HCT116 (cell line): ENCODE measurements around the gene CDK2AP2. TPM values are rescaled to one million over a fixed set of nuclear protein-coding genes. Genes with fewer than 3 reads are reported as not detected.

Source experiments
- ATAC-seq: fragments of 200-7000 bp; cut with Tn5 transposase; 2 replicates; pipeline ENCODE4 v1.9.1; 2020; ENCODE audit warnings: mild to moderate bottlenecking, moderate library complexity
- BruUV-seq: library from RNA; stranded (reverse); fragments of 400-500 nt; replicated peaks from 2 replicates; lab custom pipeline; 2021; lab: Mats Ljungman, UMichigan
- CTCF ChIA-PET: fragments of 300-600 bp; sonication (Branson Sonifier 250); formaldehyde crosslinking; loops from one replicate; lab custom pipeline; 2021; ENCODE audit warnings: antibody characterized with exemption; lab: Charles Lee
- POLR2A ChIA-PET: fragments of 300-600, 350-600 bp; sonication (Branson Sonifier 250); formaldehyde crosslinking; loops from one replicate; lab custom pipeline; 2021; ENCODE audit warnings: antibody characterized with exemption; lab: Charles Lee
- RAD21 ChIA-PET, 2 experiments: fragments of 300-600 bp; sonication (Branson Sonifier 250); formaldehyde crosslinking; loops; one replicate each; lab custom pipeline; 2023; ENCODE audit warnings: low total read pairs in 2 of 2; ENCODE audit not compliant: uncharacterized antibody in 2 of 2, unreplicated experiment in 2 of 2, low non-redundant PET in 1 of 2; lab: Charles Lee
- DNase-seq: peaks from one replicate; pipeline ENCODE4 v3.0.0-alpha.2; 2010; ENCODE audit warnings: low read depth, low spot score
- H2AFZ ChIP-seq: fragments of 200-600 bp; shearing (Covaris generic), sonication (generic); 2 replicates; pipeline ENCODE4 v1.6.1; 2017; ENCODE audit warnings: low read depth, mixed run types, mixed read lengths, antibody characterized with exemption, low read length; ENCODE audit not compliant: poor library complexity, severe bottlenecking
- H3K27ac ChIP-seq: 2 replicates; pipeline ENCODE4 v1.5.1; 2012; ENCODE audit warnings: low read depth, low read length
- H3K27me3 ChIP-seq: fragments of 200-600 bp; sonication (generic); 2 replicates; pipeline ENCODE4 v1.6.1; 2016; ENCODE audit warnings: mixed run types, low read length, mixed read lengths; ENCODE audit not compliant: insufficient read depth
- H3K36me3 ChIP-seq, 2 experiments: fragments of 200-500 bp in 1 of 2; fragments of 200-600 bp in 1 of 2; sonication (Bioruptor generic) in 1 of 2; sonication (generic) in 1 of 2; 2 replicates each; pipeline versions ENCODE4 v1.5.1 to v1.6.1; 2014 to 2016; ENCODE audit warnings: low read length in 2 of 2, inconsistent platforms in 1 of 2, mixed read lengths in 1 of 2, mixed run types in 1 of 2; ENCODE audit not compliant: insufficient read depth in 2 of 2, control insufficient read depth in 1 of 2
- H3K4me1 ChIP-seq, 2 experiments: fragments of 200-600 bp in 1 of 2; sonication (generic) in 1 of 2; 2 replicates each; pipeline versions ENCODE4 v1.5.1 to v1.6.1; 2012 to 2017; ENCODE audit warnings: low read length in 2 of 2, inconsistent platforms in 1 of 2, mild to moderate bottlenecking in 1 of 2, mixed read lengths in 1 of 2, mixed run types in 1 of 2, moderate library complexity in 1 of 2; ENCODE audit not compliant: insufficient read depth in 2 of 2, control insufficient read depth in 1 of 2
- H3K4me2 ChIP-seq: fragments of 200-600 bp; sonication (generic); 2 replicates; pipeline ENCODE4 v1.6.1; 2017; ENCODE audit warnings: mixed run types, low read length, mixed read lengths
- H3K4me3 ChIP-seq, 2 experiments: fragments of 200-600 bp in 1 of 2; sonication (generic) in 1 of 2; replicated peaks in 1 of 2; 2 replicates each; pipeline ENCODE4 v1.5.1; 2011 to 2016; ENCODE audit warnings: low read length in 2 of 2, control low read depth in 1 of 2, low read depth in 1 of 2, mild to moderate bottlenecking in 1 of 2, mixed read lengths in 1 of 2, mixed run types in 1 of 2
- H3K79me2 ChIP-seq: fragments of 200-600 bp; sonication (generic); 2 replicates; pipeline ENCODE4 v1.6.1; 2017; ENCODE audit warnings: mild to moderate bottlenecking, mixed run types, low read length, moderate library complexity, mixed read lengths; ENCODE audit not compliant: insufficient read depth
- H3K9ac ChIP-seq: fragments of 200-600 bp; sonication (generic); 2 replicates; pipeline ENCODE4 v1.6.1; 2016; ENCODE audit warnings: low read length, mixed read lengths
- H3K9me2 ChIP-seq: fragments of 200-600 bp; sonication (generic), shearing (Covaris generic); 2 replicates; pipeline ENCODE4 v1.6.1; 2017; ENCODE audit warnings: mixed run types, mild to moderate bottlenecking, moderate library complexity; ENCODE audit not compliant: insufficient read depth
- H3K9me3 ChIP-seq, 2 experiments: fragments of 200-500 bp in 1 of 2; fragments of 200-600 bp in 1 of 2; sonication (Bioruptor generic) in 1 of 2; sonication (generic) in 1 of 2; 2 replicates each; pipeline ENCODE4 v1.6.1; 2014 to 2017; ENCODE audit warnings: low read length in 2 of 2, mixed read lengths in 2 of 2, inconsistent platforms in 1 of 2, low read depth in 1 of 2, mild to moderate bottlenecking in 1 of 2, mixed run types in 1 of 2, moderate library complexity in 1 of 2; ENCODE audit not compliant: control insufficient read depth in 1 of 2, insufficient read depth in 1 of 2
- H4K20me1 ChIP-seq: fragments of 200-600 bp; sonication (generic), shearing (Covaris generic); 2 replicates; pipeline ENCODE4 v1.6.1; 2017; ENCODE audit warnings: mixed run types, mild to moderate bottlenecking, moderate library complexity; ENCODE audit not compliant: insufficient read depth
- CBX3 ChIP-seq: IDR thresholded peaks from 2 replicates; pipeline ENCODE4 v1.6.1; 2012; ENCODE audit warnings: low read depth
- CEBPB ChIP-seq: IDR thresholded peaks from 2 replicates; pipeline ENCODE4 v1.6.1; 2012; ENCODE audit warnings: low read depth
- EGR1 ChIP-seq: IDR thresholded peaks from 2 replicates; pipeline ENCODE4 v1.6.1; 2012; ENCODE audit warnings: low read depth
- EZH2 ChIP-seq: fragments of 200-600 bp; sonication (generic); IDR thresholded peaks from 2 replicates; pipeline ENCODE4 v1.6.1; 2017; ENCODE audit warnings: antibody characterized with exemption, mixed run types
- EZH2phosphoT487 ChIP-seq: fragments of 200-600 bp; IDR thresholded peaks from 2 replicates; pipeline ENCODE4 v1.6.1; 2018; ENCODE audit warnings: antibody characterized with exemption, borderline replicate concordance
- MAX ChIP-seq: IDR thresholded peaks from 2 replicates; pipeline ENCODE4 v1.6.1; 2012
- POLR2AphosphoS5 ChIP-seq: IDR thresholded peaks from 2 replicates; pipeline ENCODE4 v1.6.1; 2011; ENCODE audit warnings: mild to moderate bottlenecking, low read depth, low read length, moderate library complexity
- RAD21 ChIP-seq: IDR thresholded peaks from 2 replicates; pipeline ENCODE4 v1.6.1; 2012; ENCODE audit warnings: low read depth, mild to moderate bottlenecking
- REST ChIP-seq: IDR thresholded peaks from 2 replicates; pipeline ENCODE4 v1.6.1; 2012; ENCODE audit warnings: low read depth
- SRF ChIP-seq: IDR thresholded peaks from 2 replicates; pipeline ENCODE4 v1.6.1; 2012; ENCODE audit warnings: low read depth
- TCF7L2 ChIP-seq: IDR thresholded peaks from 2 replicates; pipeline ENCODE4 v1.7.0; 2011; ENCODE audit warnings: borderline replicate concordance, inconsistent platforms; ENCODE audit not compliant: insufficient read depth, insufficient read length; ENCODE audit errors: extremely low read depth
- YY1 ChIP-seq: IDR thresholded peaks from 2 replicates; pipeline ENCODE4 v1.6.1; 2011; ENCODE audit warnings: low read length, low read depth, moderate library complexity, mild to moderate bottlenecking; ENCODE audit not compliant: insufficient replicate concordance; ENCODE audit errors: extremely low read depth
- ZFX ChIP-seq: fragments of 450-650 bp; IDR thresholded peaks from 2 replicates; pipeline ENCODE4 v1.6.1; 2017
- ZNF274 ChIP-seq: fragments of 200-500 bp; sonication (Bioruptor generic); IDR thresholded peaks from 2 replicates; pipeline ENCODE4 v1.6.1; 2014; ENCODE audit warnings: mild to moderate bottlenecking, low read depth, low read length, inconsistent platforms
- intact Hi-C: fragments of 100-400 bp; cut with micrococcal nuclease; formaldehyde crosslinking; loops from 2 replicates; pipeline ENCODE4 v1.10.0; 2022
- total RNA-seq: library from RNA; stranded (reverse); gene quantifications from one replicate; pipeline ENCODE4 v1.2.1, GENCODE V29; 2021; ENCODE audit not compliant: unreplicated experiment
- TF ChIP-seq, protein P1 (sequence below): IDR thresholded peaks from 2 replicates; pipeline ENCODE4 v1.6.1; 2012

The CDK2AP2 gene
- total RNA-seq, 1 experiment from 2014 or later, result 53.6 TPM

- TF ChIP-seq EZH2, result no peak
- RAD21 ChIA-PET, result no interaction called here
- CTCF ChIA-PET, result no interaction called here
- Histone ChIP-seq H3K4me3 (no peak overlapping the region), H2AFZ (no peak overlapping the region), H3K9ac (no peak overlapping the region), H3K79me2 (no peaks in the 10 kb centered on the region), H3K27me3 (no peaks in the 10 kb centered on the region), H4K20me1 (no peaks in the 10 kb centered on the region), H3K27ac (no peak overlapping the region), H3K36me3 (no peaks in the 10 kb centered on the region), H3K9me3 (no peaks in the 10 kb centered on the region), H3K4me2 (no peak overlapping the region), H3K4me1 (peaks cover 4 to 7% of the 10 kb centered on the region in 2 experiments), H3K9me2 (no peaks in the 10 kb centered on the region)
- intact Hi-C loops, result no loop called here
- no peak for ATAC-seq
- POLR2A ChIA-PET, result no interaction called here
- BruUV-seq, result no TSS peak
- no peak for DNase-seq
Measured at GRCh38 chr11:67458266-67458665, 49.7 kb downstream of the CDK2AP2 start.

DNA sequence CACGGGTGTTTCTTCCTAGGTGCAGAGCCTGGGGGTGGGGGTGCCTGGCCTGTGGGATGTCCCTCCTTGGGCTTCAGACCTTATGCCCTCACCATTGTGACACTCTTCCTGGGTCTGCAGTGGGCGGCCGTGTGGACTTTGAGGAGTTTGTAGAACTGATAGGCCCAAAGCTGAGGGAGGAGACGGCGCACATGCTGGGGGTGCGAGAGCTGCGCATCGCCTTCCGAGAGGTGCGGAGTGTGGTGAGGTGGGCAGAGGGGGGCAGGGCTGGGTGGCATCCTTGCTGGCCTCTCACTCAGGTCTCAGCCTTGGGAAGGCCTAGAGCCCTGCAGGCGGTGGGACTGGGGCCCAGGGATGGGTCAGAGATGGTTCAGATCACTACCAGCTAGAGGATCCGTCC is 50.5 kb downstream of the CDK2AP2 start:
- no peak overlapping the region for H3K9ac ChIP-seq
- H3K4me1 ChIP-seq, result no peaks in the 10 kb centered on the region
- DNase-seq (no peak), ATAC-seq (no peak)
- H3K4me3 ChIP-seq, result no peak overlapping the region
- no peaks in the 10 kb centered on the region for H3K36me3 ChIP-seq
- no peaks in the 10 kb centered on the region for H3K27me3 ChIP-seq
- no peaks in the 10 kb centered on the region for H3K9me2 ChIP-seq
- intact Hi-C loops, result no loop called here
- no peak overlapping the region for H3K4me2 ChIP-seq
- no peaks in the 10 kb centered on the region for H3K9me3 ChIP-seq
- RAD21 ChIA-PET, result no interaction called here
- POLR2A ChIA-PET, result no interaction called here
- TF ChIP-seq EZH2 (no peak), TCF7L2 (no peak), CEBPB (no peak), EZH2phosphoT487 (no peak), POLR2AphosphoS5 (no peak), CBX3 (no peak), SRF (no peak), ZFX (no peak), REST (no peak), RAD21 (no peak), EGR1 (no peak), YY1 (no peak), MAX (no peak), ZNF274 (no peak)
- TF ChIP-seq, protein P1, sequence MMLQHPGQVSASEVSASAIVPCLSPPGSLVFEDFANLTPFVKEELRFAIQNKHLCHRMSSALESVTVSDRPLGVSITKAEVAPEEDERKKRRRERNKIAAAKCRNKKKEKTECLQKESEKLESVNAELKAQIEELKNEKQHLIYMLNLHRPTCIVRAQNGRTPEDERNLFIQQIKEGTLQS, result no peak
- TF ChIP-seq, all 23 proteins: peak for 0
- no peaks in the 10 kb centered on the region for H3K79me2 ChIP-seq
- no peak overlapping the region for H3K27ac ChIP-seq
- no TSS peak for BruUV-seq
- H2AFZ ChIP-seq, result no peak overlapping the region
- no peaks in the 10 kb centered on the region for H4K20me1 ChIP-seq
- CTCF ChIA-PET, result no interaction called here
